Skeletal muscle tissue (tissue), 4 donors: Measurements from ENCODE around the gene MIEF2. TPM values are rescaled to one million over a fixed set of nuclear protein-coding genes. Genes with fewer than 3 reads are reported as not detected.
A peak's percentile ranks its signal among the peaks of the same experiment; 100 is the strongest.
"Not testable (repeated sequence)": the region's sequence is repeated elsewhere in the genome, so short reads cannot be mapped to it uniquely, and the experiment has no call there.

Experiments
- H3K27ac ChIP-seq: one replicate; pipeline ENCODE4 v1.7.0; 2013; ENCODE audit warnings: mild to moderate bottlenecking, low read depth, low read length, inconsistent platforms
- H3K27me3 ChIP-seq, 3 donors: one replicate each; pipeline ENCODE4 v1.7.0; 2013; ENCODE audit warnings: low read length in 3 of 3; ENCODE audit not compliant: control insufficient read depth in 3 of 3, insufficient read depth in 3 of 3
- H3K36me3 ChIP-seq, 3 donors: one replicate each; pipeline ENCODE4 v1.7.0; 2013; ENCODE audit warnings: low read length in 3 of 3; ENCODE audit not compliant: control insufficient read depth in 3 of 3, insufficient read depth in 3 of 3
- H3K4me1 ChIP-seq, 3 donors: one replicate each; pipeline ENCODE4 v1.7.0; 2013; ENCODE audit warnings: low read length in 3 of 3, mild to moderate bottlenecking in 3 of 3; ENCODE audit not compliant: control insufficient read depth in 3 of 3, insufficient read depth in 3 of 3
- H3K4me3 ChIP-seq, 3 donors: one replicate each; pipeline ENCODE4 v1.7.0; 2013; ENCODE audit warnings: low read length in 3 of 3
- H3K9ac ChIP-seq, 3 donors: one replicate each; pipeline ENCODE4 v1.7.0; 2013; ENCODE audit warnings: low read length in 3 of 3, mild to moderate bottlenecking in 3 of 3, moderate library complexity in 2 of 3, low read depth in 1 of 3
- H3K9me3 ChIP-seq, 3 donors: one replicate each; pipeline ENCODE4 v1.7.0; 2013; ENCODE audit warnings: low read length in 3 of 3; ENCODE audit not compliant: control insufficient read depth in 3 of 3
- total RNA-seq: library from RNA; depleted of rRNA; stranded (reverse); fragments of >200 nt; gene quantifications from one replicate; pipeline ENCODE4 v1.2.3, GENCODE V29; 2014
- donor health status: Osteomylitis.

Gene MIEF2
- total RNA-seq, 1 donor from 2014 or later, result 23.0 TPM

DNA sequence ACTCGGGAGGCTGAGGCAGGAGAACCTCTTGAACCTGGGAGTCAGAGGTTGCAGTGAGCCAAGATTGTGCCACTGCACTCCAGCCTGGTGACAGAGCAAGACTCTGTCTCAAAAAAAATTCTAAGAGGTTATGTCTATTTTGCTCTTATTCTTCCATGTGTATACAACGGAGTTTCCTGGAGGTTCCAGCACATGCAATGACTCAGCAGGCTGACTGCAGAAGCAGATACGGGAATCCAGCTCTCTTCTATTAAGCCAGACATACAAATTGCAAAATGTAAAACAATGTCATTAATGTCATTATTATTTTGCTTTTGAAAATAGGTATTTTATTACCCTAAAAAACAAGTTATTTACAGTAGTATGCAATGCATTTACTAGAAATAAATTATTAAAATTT lies 18.4 kb downstream of the MIEF2 start:
- peaks cover 49 to 58% (median 55%) of the 10 kb centered on the region in 3 donors for H3K36me3 ChIP-seq
- H3K4me1 ChIP-seq, result peaks cover 0 to 5% (median 3%) of the 10 kb centered on the region in 3 donors
- H3K9me3 ChIP-seq, result no peaks in the 10 kb centered on the region
- H3K9ac ChIP-seq, result no peak overlapping the region
- H3K4me3 ChIP-seq, result no peak overlapping the region
- no peaks in the 10 kb centered on the region for H3K27me3 ChIP-seq
- H3K27ac ChIP-seq, result no peak overlapping the region

DNA sequence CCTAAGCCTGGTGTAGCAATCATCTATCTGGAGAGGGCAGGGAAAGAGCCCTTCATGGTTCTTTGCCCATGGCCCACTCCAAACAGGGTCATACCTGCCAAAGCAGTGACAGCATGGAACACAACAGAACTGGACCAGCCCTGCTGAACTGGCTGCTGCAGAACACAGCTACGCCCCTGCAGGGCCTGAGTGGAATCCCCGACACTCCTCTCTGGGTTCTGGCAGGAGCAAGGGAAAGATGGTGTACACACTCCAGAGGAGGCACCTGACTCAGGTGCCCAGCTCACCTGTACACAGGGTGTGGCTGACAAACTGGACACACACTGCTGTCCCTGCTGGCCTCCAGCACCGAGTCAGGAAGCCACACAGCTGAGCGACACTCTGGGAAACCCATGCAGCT lies 19.8 kb downstream of the MIEF2 start:
- no peaks in the 10 kb centered on the region for H3K9me3 ChIP-seq
- no peak overlapping the region for H3K9ac ChIP-seq
- H3K4me1 ChIP-seq, result peaks cover 0 to 5% (median 3%) of the 10 kb centered on the region in 3 donors
- no peak overlapping the region for H3K4me3 ChIP-seq
- H3K36me3 ChIP-seq, result peaks cover 49 to 63% (median 57%) of the 10 kb centered on the region in 3 donors
- no peaks in the 10 kb centered on the region for H3K27me3 ChIP-seq
- no peak overlapping the region for H3K27ac ChIP-seq

DNA sequence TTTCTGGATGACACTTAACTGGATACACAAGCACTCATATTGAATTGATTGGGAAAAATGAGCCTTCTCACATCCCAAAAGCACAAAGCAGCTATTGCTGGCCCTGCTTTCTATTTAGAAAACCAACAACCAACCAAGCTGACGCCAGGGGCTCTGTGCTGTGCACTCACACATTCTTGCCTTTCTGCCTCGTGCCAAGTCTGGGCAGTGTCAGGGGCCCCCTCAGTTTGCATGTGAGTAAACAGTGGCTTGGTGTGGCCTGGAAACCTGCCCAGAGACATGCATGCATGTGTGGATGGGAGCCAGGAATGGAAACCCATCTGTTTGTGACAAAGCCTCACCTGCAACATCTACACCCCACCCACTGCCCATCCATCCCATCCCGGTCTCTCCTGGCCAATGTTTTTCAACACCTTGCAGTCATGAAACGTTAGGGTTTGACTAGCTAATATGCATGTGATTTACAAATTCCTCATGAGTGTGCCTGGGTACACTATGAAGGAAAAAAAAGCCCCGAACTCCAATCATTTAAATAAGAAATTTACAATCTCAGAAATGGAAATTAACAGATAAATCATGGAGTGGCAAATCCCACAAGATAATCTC lies 20.4 kb downstream of the MIEF2 start:
- peaks cover 0 to 5% (median 3%) of the 10 kb centered on the region in 3 donors for H3K4me1 ChIP-seq
- H3K27ac ChIP-seq, result no peak overlapping the region
- no peak overlapping the region for H3K9ac ChIP-seq
- H3K9me3 ChIP-seq, result no peaks in the 10 kb centered on the region
- no peak overlapping the region for H3K4me3 ChIP-seq
- H3K36me3 ChIP-seq, result peaks cover 54 to 67% (median 59%) of the 10 kb centered on the region in 3 donors
- no peaks in the 10 kb centered on the region for H3K27me3 ChIP-seq

DNA sequence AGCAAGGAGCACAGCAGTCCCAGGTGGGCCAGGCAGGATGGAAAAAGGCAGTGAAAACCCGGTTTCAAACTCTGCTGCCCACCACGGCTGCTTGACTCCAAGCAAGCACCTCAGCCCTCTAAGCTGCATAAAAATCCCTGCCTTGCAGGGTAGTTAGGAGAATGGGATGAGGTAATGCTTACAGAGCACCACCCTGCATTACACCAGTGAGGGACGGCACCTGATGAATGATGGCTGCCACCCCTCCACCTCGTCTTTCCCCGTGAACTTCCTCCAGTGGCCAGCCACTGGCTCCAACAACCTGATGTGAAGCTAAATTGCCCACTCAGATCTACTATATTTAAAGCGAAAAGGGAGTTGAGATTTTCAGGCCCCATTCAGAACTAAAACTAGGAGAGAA lies 21.3 kb downstream of the MIEF2 start:
- no peak overlapping the region for H3K4me3 ChIP-seq
- no peaks in the 10 kb centered on the region for H3K9me3 ChIP-seq
- no peaks in the 10 kb centered on the region for H3K27me3 ChIP-seq
- peaks cover 0 to 5% (median 3%) of the 10 kb centered on the region in 3 donors for H3K4me1 ChIP-seq
- H3K27ac ChIP-seq, result no peak overlapping the region
- no peak overlapping the region for H3K9ac ChIP-seq
- peaks cover 50 to 61% (median 59%) of the 10 kb centered on the region in 3 donors for H3K36me3 ChIP-seq

DNA sequence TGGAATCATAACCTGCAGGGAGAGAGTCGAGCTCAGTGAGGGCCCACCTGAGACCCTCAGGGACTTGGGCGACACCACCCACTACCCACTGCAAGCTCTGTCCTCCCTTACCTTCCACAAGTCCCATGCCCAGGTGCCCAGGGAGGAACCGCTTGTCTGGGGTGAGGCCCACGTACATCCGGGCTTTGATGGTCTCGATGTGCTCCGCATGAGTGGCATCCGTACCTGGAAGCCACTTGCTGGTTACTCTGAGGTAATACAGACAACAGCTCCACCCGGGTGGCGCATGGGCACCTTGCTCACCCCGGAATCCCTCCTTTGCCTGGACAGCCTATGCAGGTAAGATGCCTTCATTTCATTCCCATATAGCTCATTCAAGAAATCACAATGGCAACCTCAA lies 24.8 kb downstream of the MIEF2 start:
- Histone ChIP-seq H3K36me3 (peaks cover 46 to 58% (median 54%) of the 10 kb centered on the region in 3 donors), H3K4me3 (no peak overlapping the region), H3K27ac (no peak overlapping the region), H3K9me3 (no peaks in the 10 kb centered on the region), H3K27me3 (no peaks in the 10 kb centered on the region), H3K4me1 (no peaks in the 10 kb centered on the region), H3K9ac (no peak overlapping the region)

DNA sequence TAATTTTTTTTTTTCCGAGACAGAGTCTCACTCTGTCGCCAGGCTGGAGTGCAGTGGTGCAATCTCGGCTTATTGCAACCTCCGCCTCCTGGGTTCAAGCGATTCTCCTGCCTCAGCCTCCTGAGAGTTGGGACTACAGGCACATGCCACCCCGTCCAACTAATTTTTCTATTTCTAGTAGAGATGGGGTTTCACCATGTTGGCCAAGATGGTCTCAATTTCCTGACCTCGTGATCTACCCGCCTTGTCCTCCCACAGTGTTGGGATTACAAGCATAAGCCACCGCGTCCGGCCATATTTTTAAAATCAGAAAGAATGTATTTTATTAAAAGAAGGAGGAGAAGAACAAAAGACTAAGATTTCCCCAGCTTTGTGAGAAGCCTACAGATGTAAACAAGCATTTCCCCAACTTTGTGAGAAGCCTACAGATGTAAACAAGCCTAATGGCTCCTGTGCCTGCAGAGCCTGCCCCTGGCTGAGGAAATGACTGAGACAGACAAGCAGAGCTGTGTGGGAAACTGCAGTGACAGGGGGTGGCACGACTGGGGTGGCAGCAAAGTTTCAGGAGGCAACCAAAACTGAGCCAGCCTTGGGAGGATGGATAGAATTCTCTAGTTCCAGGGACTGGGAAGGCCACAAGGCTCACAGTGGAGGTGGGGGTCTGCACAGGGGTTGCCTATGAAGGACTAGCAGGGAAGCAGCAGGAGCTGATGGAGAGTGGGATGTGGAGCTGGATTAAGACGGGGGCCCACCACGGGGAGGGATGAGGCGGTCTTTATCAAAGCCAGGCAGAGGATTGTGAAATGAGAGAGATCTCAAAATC lies 31.5 kb downstream of the MIEF2 start:
- Histone ChIP-seq H3K4me3 (peak overlapping the region in 1 of 3 donors; percentile 41), H3K9ac (peak overlapping the region in 2 of 3 donors; percentile 23 to 66), H3K4me1 (peaks cover 4 to 15% (median 9%) of the 10 kb centered on the region in 3 donors), H3K27ac (peak overlapping the region; percentile 56), H3K9me3 (no peaks in the 10 kb centered on the region), H3K27me3 (no peaks in the 10 kb centered on the region), H3K36me3 (peaks cover 32 to 38% (median 35%) of the 10 kb centered on the region in 3 donors)

DNA sequence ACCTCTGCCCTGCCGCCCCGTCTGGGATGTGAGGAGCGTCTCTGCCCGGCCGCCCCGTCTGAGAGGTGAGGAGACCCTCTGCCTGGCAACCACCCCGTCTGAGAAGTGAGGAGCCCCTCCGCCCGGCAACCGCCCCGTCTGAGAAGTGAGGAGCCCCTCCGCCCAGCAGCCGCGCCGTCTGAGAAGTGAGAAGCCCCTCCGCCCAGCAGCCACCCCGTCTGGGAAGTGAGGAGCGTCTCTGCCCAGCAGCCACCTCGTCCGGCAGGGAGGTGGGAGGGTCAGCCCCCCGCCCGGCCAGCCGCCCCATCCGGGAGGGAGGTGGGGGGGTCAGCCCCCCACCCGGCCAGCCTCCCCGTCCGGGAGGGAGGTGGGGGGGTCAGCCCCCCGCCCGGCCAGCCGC lies 37.6 kb downstream of the MIEF2 start:
- not testable (repeated sequence) for H3K27me3 ChIP-seq, H3K27ac ChIP-seq, H3K4me3 ChIP-seq, H3K4me1 ChIP-seq, H3K9ac ChIP-seq, H3K9me3 ChIP-seq
- peaks cover 32 to 41% (median 33%) of the 10 kb centered on the region in 3 donors for H3K36me3 ChIP-seq

DNA sequence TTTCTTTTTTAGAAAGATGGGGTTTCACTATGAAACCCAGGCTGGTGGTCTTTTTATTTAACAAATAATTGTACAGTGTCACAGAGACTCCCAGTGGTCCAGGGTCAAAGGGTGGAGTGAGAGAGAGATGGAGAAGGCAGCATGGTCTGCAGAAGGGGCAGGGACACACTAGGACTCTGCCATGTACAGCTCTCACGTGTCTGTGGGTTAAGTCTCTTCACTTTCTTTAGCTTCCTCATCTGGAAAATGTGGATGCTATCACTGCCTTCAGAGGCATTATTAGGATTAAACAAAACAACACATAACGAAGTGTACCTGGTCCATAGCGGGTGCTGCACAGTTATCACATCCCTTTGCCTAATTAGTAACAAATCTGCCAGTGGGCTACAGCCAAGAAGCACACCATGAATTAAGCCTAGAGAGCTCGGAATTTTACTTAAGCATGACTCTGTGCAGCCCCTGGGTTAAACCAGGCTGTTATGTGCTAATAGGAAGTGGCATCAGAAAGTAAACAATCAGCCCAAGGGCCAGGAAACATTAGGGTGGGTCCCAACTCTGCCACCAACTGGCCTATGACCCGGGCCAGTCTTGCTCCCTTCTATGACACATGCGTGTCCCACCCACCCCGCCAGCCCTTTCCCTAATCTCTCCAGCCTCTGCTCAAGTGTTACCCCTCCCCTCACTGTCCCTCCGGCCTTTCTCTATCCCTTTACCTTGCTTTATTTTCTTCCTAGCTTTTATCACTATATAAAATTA lies 40.4 kb downstream of the MIEF2 start:
- Histone ChIP-seq H3K36me3 (peaks cover 42 to 51% (median 45%) of the 10 kb centered on the region in 3 donors), H3K27ac (no peak overlapping the region), H3K9me3 (no peaks in the 10 kb centered on the region)

DNA sequence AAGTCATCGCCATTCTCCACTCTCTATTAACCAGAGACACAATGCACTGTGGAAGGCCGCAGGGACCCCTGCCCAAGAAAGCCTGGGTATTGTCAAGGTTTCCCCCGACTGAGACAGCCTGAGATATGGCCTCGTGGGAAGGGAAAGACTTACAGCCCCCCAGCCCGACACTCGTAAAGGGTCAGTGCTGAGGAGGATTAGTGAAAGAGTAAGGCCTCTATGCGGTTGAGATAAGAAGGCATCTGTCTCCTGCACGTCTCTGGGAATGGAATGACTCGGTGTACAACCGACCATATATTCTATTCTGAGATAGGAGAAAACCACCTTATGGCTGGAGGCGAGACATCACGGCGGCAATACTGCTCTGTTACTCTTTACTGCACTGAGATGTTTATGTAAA lies 42.7 kb downstream of the MIEF2 start:
- H3K36me3 ChIP-seq, result peaks cover 48 to 65% (median 52%) of the 10 kb centered on the region in 3 donors
- not testable (repeated sequence) for H3K4me3 ChIP-seq, H3K9ac ChIP-seq, H3K4me1 ChIP-seq, H3K9me3 ChIP-seq, H3K27ac ChIP-seq, H3K27me3 ChIP-seq

More for the DNA sequence above, 40.4 kb downstream of the MIEF2 start:
- Histone ChIP-seq H3K4me3 (no peak overlapping the region), H3K9ac (no peak overlapping the region), H3K27me3 (no peaks in the 10 kb centered on the region), H3K4me1 (no peaks in the 10 kb centered on the region)
